Glutamatergic neuron (in vitro differentiated cells): ENCODE results near the gene ANKS6. TPM values are rescaled to one million over a fixed set of nuclear protein-coding genes. Genes with fewer than 3 reads are reported as not detected.

Experiments used
- DNase-seq: peaks from one replicate; pipeline ENCODE4 v3.0.0; 2022
- H3K27ac Mint-ChIP-seq: one replicate; pipeline ENCODE4 v1.8.0; 2020; ENCODE audit warnings: mild to moderate bottlenecking, mixed read lengths, inconsistent platforms; ENCODE audit not compliant: unreplicated experiment
- H3K27me3 Mint-ChIP-seq: one replicate; pipeline ENCODE4 v1.8.0; 2020; ENCODE audit warnings: mild to moderate bottlenecking, moderate library complexity, mixed read lengths, inconsistent platforms; ENCODE audit not compliant: unreplicated experiment
- H3K36me3 Mint-ChIP-seq: one replicate; pipeline ENCODE4 v1.8.0; 2020; ENCODE audit warnings: mild to moderate bottlenecking, mixed read lengths, inconsistent platforms; ENCODE audit not compliant: unreplicated experiment
- H3K4me1 Mint-ChIP-seq: one replicate; pipeline ENCODE4 v1.8.0; 2020; ENCODE audit warnings: mild to moderate bottlenecking, low read depth, mixed read lengths, inconsistent platforms; ENCODE audit not compliant: unreplicated experiment
- H3K4me3 Mint-ChIP-seq: one replicate; pipeline ENCODE4 v1.8.0; 2020; ENCODE audit warnings: mild to moderate bottlenecking, mixed read lengths, inconsistent platforms; ENCODE audit not compliant: unreplicated experiment
- H3K9me3 Mint-ChIP-seq: one replicate; pipeline ENCODE4 v1.8.0; 2020; ENCODE audit warnings: mild to moderate bottlenecking, moderate library complexity, mixed read lengths, inconsistent platforms; ENCODE audit not compliant: unreplicated experiment
- total RNA-seq: library from RNA; stranded (reverse); fragmentation: NEBNext Ultra II Directional; extraction: Animal tissue kit (Norgen Biotek cat#: 25700); gene quantifications from one replicate; pipeline ENCODE4 v1.2.1, GENCODE V29; 2021; ENCODE audit not compliant: unreplicated experiment
- TF ChIP-seq, protein P1 (sequence below): fragments of 200-600 bp; sonication (generic); IDR thresholded peaks from one replicate; pipeline ENCODE4 v1.5.0; 2021; ENCODE audit not compliant: partially characterized antibody, unreplicated experiment

ANKS6 gene
- total RNA-seq, 1 donor from 2014 or later, result 15.9 TPM

DNA sequence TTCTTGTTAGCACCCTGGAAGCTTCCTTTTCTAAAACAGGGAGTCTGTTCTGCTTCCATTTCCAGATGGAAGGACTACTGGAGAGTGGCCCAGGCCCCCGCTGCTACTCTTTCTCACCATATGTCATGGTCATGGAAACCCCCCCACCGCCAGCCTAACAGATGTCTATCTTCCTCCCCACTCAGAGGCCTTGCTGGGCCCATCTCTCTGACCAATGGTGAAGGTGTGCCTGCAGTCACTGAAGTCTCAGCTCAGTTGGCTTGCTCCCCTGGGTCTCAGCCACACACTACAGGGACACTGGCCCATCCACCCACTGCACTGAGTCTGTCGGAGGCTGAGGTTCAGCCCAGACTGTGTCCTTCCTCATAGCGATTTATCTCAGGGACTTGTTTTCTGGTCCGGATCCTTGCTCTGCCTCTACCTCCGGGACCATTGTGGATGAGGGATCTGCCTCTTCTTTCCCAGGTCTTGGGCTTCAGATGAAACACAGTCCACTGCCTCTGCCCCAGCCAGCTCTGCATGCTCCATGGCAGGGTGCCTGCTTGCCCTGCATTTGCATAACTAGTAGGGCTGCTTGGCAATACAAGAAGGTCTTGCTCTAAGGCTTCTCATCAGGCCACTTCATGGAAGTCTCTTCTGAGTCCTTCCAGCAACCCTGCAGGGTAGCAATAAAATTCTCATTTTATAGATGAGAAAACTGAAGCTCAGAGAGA, 42.0 kb upstream of the ANKS6 start:
- Mint-ChIP-seq H3K4me3 (peak overlapping the region; percentile 17), H3K4me1 (peaks cover 18% of the 10 kb centered on the region), H3K27me3 (peaks cover 4% of the 10 kb centered on the region), H3K27ac (peak overlapping the region; percentile 60), H3K36me3 (no peaks in the 10 kb centered on the region), H3K9me3 (peaks cover 2% of the 10 kb centered on the region)
- DNase-seq, result no peak
- TF ChIP-seq, protein P1, sequence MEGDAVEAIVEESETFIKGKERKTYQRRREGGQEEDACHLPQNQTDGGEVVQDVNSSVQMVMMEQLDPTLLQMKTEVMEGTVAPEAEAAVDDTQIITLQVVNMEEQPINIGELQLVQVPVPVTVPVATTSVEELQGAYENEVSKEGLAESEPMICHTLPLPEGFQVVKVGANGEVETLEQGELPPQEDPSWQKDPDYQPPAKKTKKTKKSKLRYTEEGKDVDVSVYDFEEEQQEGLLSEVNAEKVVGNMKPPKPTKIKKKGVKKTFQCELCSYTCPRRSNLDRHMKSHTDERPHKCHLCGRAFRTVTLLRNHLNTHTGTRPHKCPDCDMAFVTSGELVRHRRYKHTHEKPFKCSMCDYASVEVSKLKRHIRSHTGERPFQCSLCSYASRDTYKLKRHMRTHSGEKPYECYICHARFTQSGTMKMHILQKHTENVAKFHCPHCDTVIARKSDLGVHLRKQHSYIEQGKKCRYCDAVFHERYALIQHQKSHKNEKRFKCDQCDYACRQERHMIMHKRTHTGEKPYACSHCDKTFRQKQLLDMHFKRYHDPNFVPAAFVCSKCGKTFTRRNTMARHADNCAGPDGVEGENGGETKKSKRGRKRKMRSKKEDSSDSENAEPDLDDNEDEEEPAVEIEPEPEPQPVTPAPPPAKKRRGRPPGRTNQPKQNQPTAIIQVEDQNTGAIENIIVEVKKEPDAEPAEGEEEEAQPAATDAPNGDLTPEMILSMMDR, result no peak

DNA sequence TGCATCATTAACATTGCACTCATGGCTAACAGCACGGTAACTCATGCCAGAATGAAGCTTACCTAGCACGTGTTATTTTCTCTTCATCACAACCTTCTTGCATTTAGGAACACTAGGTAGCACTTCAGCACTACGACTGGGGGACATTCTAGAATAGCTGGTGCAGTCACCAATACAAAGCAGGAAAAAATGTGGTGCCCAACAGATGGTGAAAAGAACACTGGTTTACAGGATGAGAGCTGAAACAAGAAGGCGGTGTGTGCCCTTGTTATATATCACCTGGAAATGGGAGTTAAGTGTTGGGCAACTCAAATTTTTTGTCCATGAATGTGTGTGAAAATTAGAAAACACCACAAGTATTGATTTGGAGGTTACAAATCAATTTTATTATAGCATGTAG, 41.2 kb upstream of the ANKS6 start:
- H3K4me3 Mint-ChIP-seq, result no peak overlapping the region

DNA sequence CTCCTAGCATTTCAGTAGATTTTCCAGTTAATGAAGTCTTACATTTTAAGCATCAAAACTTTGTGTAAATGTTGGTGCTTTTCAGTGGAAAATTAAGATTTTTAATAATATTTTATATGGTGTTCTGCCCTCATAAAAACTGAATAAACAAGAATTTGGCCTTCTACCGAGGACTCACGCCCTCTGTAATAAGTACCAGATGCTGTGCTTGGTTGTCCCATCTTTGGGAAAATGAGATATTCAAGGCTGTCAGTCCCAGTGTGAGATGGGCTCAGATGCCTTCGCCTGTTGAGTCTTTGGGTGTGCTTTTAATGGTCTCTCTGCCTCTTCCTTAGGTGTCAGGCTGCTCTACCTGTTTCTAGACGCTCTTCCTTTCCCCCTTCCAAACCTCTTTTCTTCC, 39.9 kb upstream of the ANKS6 start:
- Mint-ChIP-seq H3K36me3 (no peaks in the 10 kb centered on the region), H3K27ac (no peak overlapping the region), H3K4me3 (no peak overlapping the region), H3K9me3 (peaks cover 2% of the 10 kb centered on the region), H3K4me1 (peaks cover 18% of the 10 kb centered on the region), H3K27me3 (peaks cover 6% of the 10 kb centered on the region)
- no peak for DNase-seq
- TF ChIP-seq, protein P1, result no peak

More for the DNA sequence above, 41.2 kb upstream of the ANKS6 start:
- TF ChIP-seq, protein P1, result no peak
- Mint-ChIP-seq H3K9me3 (peaks cover 2% of the 10 kb centered on the region), H3K36me3 (no peaks in the 10 kb centered on the region), H3K27me3 (peaks cover 6% of the 10 kb centered on the region), H3K27ac (no peak overlapping the region), H3K4me1 (peaks cover 18% of the 10 kb centered on the region)
- DNase-seq, result no peak

DNA sequence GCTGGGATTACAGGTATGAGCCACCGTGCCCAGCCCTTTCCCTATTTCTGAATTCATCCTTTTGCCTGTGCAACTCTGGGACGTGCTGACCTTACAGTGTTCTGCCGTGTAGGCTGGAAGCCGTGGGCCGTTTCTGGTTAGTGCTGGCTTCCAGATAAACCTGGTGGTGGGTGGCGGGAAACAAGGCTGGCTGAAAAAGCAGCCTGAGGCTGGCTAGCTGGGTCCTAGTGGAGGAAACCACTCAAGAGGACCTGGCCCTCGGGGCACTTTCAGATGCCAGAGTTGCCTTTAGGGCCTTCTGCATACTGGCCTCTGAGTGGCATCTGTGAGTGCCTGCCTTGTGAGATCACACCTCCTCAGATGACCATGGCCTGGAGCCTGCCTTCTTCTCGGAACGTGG, 38.0 kb upstream of the ANKS6 start:
- H3K36me3 Mint-ChIP-seq, result no peaks in the 10 kb centered on the region
- TF ChIP-seq, protein P1, result no peak
- no peak overlapping the region for H3K4me3 Mint-ChIP-seq
- H3K27me3 Mint-ChIP-seq, result peaks cover 6% of the 10 kb centered on the region
- H3K27ac Mint-ChIP-seq, result no peak overlapping the region
- DNase-seq, result no peak
- peaks cover 18% of the 10 kb centered on the region for H3K4me1 Mint-ChIP-seq
- H3K9me3 Mint-ChIP-seq, result peaks cover 2% of the 10 kb centered on the region
